Prostate gland (tissue), 2 donors: ENCODE data around the gene AP2M1.
A peak's percentile ranks its signal among the peaks of the same experiment; 100 is the strongest.

Experiments used
- POLR2A ChIP-seq: fragments of 450-650 bp; IDR thresholded peaks from one replicate; pipeline ENCODE4 v1.6.1; 2016; ENCODE audit warnings: antibody characterized with exemption, mild to moderate bottlenecking
- TF ChIP-seq, protein P1 (sequence below), 4 experiments: fragments of 200-600 bp in 2 of 4; fragments of 450-650 bp in 2 of 4; sonication (generic) in 2 of 4; IDR thresholded peaks; 1 replicate in 3 of 4; 2 replicates in 1 of 4; pipeline ENCODE4 v1.5.1; 2016 to 2019; ENCODE audit warnings: antibody characterized with exemption in 4 of 4, mild to moderate bottlenecking in 2 of 4, moderate library complexity in 2 of 4

DNA sequence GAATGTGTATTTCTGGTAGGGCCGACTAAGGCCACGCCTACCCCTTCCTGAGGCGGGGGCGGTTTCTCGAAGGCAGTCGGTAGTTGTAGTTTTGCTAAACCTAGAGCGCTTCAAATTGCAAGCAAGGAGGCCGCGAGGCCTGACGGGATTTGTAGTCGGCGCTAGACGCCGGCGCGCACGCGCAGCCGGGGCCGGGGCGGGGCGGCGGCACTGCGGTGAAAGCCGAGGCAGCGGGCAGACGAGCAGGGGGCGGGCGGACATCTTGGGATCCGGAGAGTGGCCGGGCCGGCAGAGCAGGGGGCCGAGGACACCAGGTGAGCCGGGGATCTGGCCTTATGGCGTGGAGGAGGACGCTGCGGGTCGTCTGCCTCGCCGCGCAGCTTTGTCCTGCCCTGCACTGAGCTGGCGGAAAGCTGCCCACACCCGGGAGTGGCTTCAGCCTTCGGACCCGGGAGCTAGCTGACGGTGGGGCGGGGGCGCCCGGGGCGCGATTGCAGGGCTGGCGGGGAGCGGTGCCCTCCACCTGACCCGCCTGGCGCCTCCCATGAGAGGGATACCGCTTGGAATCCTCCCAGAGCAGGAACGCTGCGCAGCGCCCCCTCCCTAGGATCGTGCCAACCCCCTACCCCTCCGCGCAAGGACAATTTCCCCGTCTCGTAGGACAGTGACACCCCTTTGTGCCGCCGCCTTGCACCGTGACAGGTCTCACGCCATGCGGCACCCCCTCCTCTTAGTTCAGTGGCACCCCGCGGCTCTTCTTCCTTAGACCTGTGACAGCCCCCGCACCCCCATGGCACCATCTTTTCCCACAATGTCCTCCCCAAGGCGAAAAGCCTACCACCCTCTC is at the start of gene AP2M1:
- TF ChIP-seq, protein P1, sequence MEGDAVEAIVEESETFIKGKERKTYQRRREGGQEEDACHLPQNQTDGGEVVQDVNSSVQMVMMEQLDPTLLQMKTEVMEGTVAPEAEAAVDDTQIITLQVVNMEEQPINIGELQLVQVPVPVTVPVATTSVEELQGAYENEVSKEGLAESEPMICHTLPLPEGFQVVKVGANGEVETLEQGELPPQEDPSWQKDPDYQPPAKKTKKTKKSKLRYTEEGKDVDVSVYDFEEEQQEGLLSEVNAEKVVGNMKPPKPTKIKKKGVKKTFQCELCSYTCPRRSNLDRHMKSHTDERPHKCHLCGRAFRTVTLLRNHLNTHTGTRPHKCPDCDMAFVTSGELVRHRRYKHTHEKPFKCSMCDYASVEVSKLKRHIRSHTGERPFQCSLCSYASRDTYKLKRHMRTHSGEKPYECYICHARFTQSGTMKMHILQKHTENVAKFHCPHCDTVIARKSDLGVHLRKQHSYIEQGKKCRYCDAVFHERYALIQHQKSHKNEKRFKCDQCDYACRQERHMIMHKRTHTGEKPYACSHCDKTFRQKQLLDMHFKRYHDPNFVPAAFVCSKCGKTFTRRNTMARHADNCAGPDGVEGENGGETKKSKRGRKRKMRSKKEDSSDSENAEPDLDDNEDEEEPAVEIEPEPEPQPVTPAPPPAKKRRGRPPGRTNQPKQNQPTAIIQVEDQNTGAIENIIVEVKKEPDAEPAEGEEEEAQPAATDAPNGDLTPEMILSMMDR (IDR thresholded peaks at IDR 0.05) = no peak
- peak; percentile 89 for TF ChIP-seq POLR2A
